OCI-LY7 (cell line): Measurements from ENCODE around the gene NPB.

Source experiments
- EZH2phosphoT487 ChIP-seq: fragments of 200-600 bp; sonication (generic); IDR thresholded peaks from 2 replicates; pipeline ENCODE4 v1.6.1; 2018; ENCODE audit warnings: low read depth, borderline replicate concordance, mild to moderate bottlenecking, mixed run types, antibody characterized with exemption, low read length, moderate library complexity, mixed read lengths
- TF ChIP-seq, protein P1 (sequence below): fragments of 200-600 bp; sonication (generic); conservative IDR thresholded peaks from 2 replicates; pipeline ENCODE4 v1.5.1; 2014; ENCODE audit warnings: mild to moderate bottlenecking, antibody characterized with exemption, low read length, moderate library complexity, mixed read lengths

DNA sequence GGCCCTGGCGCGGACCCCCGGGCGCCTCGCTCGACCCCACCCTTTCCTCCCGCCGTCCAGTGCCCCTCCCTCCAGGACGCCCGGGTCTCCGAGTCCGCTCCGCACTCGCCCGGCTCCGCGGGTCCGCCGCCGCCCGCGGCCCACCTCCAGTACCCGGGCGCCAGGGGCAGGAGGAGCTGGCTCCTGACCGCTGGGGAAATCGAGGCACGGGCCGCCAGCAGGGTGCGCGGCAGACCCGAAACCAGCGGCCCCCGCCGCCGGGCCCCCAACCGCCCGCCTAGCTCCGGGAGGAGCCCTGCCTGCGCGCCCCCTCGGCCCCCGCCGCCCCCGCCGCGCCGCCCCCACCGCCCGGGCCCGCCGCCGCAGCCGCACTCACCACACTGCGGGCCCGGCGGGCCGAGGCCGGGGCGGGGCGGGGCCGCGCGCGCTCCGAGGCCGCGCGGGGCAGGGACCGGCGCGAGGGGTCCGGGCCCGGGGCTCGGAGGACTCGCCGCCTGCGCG lies 25.2 kb downstream of the NPB start:
- TF ChIP-seq, protein P1, sequence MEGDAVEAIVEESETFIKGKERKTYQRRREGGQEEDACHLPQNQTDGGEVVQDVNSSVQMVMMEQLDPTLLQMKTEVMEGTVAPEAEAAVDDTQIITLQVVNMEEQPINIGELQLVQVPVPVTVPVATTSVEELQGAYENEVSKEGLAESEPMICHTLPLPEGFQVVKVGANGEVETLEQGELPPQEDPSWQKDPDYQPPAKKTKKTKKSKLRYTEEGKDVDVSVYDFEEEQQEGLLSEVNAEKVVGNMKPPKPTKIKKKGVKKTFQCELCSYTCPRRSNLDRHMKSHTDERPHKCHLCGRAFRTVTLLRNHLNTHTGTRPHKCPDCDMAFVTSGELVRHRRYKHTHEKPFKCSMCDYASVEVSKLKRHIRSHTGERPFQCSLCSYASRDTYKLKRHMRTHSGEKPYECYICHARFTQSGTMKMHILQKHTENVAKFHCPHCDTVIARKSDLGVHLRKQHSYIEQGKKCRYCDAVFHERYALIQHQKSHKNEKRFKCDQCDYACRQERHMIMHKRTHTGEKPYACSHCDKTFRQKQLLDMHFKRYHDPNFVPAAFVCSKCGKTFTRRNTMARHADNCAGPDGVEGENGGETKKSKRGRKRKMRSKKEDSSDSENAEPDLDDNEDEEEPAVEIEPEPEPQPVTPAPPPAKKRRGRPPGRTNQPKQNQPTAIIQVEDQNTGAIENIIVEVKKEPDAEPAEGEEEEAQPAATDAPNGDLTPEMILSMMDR: no peak
- no peak for TF ChIP-seq EZH2phosphoT487
